OCI-LY7 (cell line): ENCODE results near the gene RELB. TPM values are rescaled to one million over a fixed set of nuclear protein-coding genes. Genes with fewer than 3 reads are reported as not detected.
A peak's percentile ranks its signal among the peaks of the same experiment; 100 is the strongest.

Experiments
- BruUV-seq: library from RNA; stranded (reverse); fragments of 400-500 nt; replicated peaks from 2 replicates; lab custom pipeline; 2021; lab: Mats Ljungman, UMichigan
- CTCF ChIA-PET: fragments of 300-600 bp; sonication (Branson Sonifier 250); formaldehyde crosslinking; loops from one replicate; lab custom pipeline; 2022; ENCODE audit warnings: antibody characterized with exemption; ENCODE audit not compliant: unreplicated experiment; lab: Charles Lee
- POLR2A ChIA-PET: fragments of 300-600 bp; sonication (Branson Sonifier 250); formaldehyde crosslinking; loops from one replicate; lab custom pipeline; 2022; ENCODE audit warnings: antibody characterized with exemption; lab: Charles Lee
- DNase-seq: peaks from one replicate; pipeline ENCODE4 v3.0.0-alpha.2; 2015; ENCODE audit warnings: low spot score
- H2AFZ ChIP-seq: fragments of 200-600 bp; sonication (generic), shearing (Covaris generic); 2 replicates; pipeline ENCODE4 v1.6.1; 2014; ENCODE audit warnings: mild to moderate bottlenecking, antibody characterized with exemption, low read length, moderate library complexity
- H3K27ac ChIP-seq: fragments of 200-600 bp; sonication (generic); 2 replicates; pipeline ENCODE4 v1.5.1; 2014; ENCODE audit warnings: mixed run types, low read depth, mild to moderate bottlenecking, moderate library complexity, low read length, inconsistent platforms; ENCODE audit not compliant: poor library complexity, severe bottlenecking
- H3K36me3 ChIP-seq: fragments of 200-600 bp; sonication (generic); 2 replicates; pipeline ENCODE4 v1.6.1; 2014; ENCODE audit warnings: mild to moderate bottlenecking, antibody characterized with exemption, low read length, moderate library complexity, mixed read lengths; ENCODE audit not compliant: insufficient read depth
- H3K4me1 ChIP-seq: fragments of 200-600 bp; sonication (generic); 2 replicates; pipeline ENCODE4 v1.5.1; 2014; ENCODE audit warnings: mild to moderate bottlenecking, low read length; ENCODE audit not compliant: insufficient read depth, poor library complexity, severe bottlenecking
- H3K4me2 ChIP-seq: fragments of 200-600 bp; sonication (generic); 2 replicates; pipeline ENCODE4 v1.6.1; 2014; ENCODE audit warnings: mild to moderate bottlenecking, low read length
- H3K4me3 ChIP-seq: fragments of 200-600 bp; sonication (generic); 2 replicates; pipeline ENCODE4 v1.5.1; 2014; ENCODE audit warnings: mild to moderate bottlenecking, low read depth, low read length; ENCODE audit not compliant: poor library complexity, severe bottlenecking
- H3K79me2 ChIP-seq: fragments of 200-600 bp; sonication (generic); 2 replicates; pipeline ENCODE4 v1.6.1; 2016; ENCODE audit warnings: low read depth, mild to moderate bottlenecking, low read length, moderate library complexity, mixed read lengths; ENCODE audit not compliant: insufficient read depth
- H3K9me2 ChIP-seq: fragments of 200-600 bp; sonication (generic); 2 replicates; pipeline ENCODE4 v1.6.1; 2016; ENCODE audit warnings: mild to moderate bottlenecking, low read length, mixed read lengths; ENCODE audit not compliant: insufficient read depth
- H3K9me3 ChIP-seq: fragments of 200-600 bp; sonication (generic); 2 replicates; pipeline ENCODE4 v1.6.1; 2014; ENCODE audit warnings: mild to moderate bottlenecking, mixed run types, low read length, mixed read lengths
- H4K20me1 ChIP-seq: fragments of 200-600 bp; sonication (generic); 2 replicates; pipeline ENCODE4 v1.6.1; 2014; ENCODE audit warnings: mild to moderate bottlenecking, antibody characterized with exemption, low read length, moderate library complexity, mixed read lengths; ENCODE audit not compliant: insufficient read depth
- CTCF ChIP-seq: fragments of 200-600 bp; sonication (generic); conservative IDR thresholded peaks from 2 replicates; pipeline ENCODE4 v1.5.1; 2014; ENCODE audit warnings: mild to moderate bottlenecking, antibody characterized with exemption, low read length, moderate library complexity, mixed read lengths
- EZH2phosphoT487 ChIP-seq: fragments of 200-600 bp; sonication (generic); IDR thresholded peaks from 2 replicates; pipeline ENCODE4 v1.6.1; 2018; ENCODE audit warnings: low read depth, borderline replicate concordance, mild to moderate bottlenecking, mixed run types, antibody characterized with exemption, low read length, moderate library complexity, mixed read lengths
- intact Hi-C: fragments of 100-400 bp; cut with micrococcal nuclease; formaldehyde crosslinking; loops from one replicate; pipeline ENCODE4 v1.10.0; 2022; ENCODE audit not compliant: unreplicated experiment
- total RNA-seq, 2 experiments: library from RNA; depleted of rRNA in 1 of 2; stranded (reverse); fragments of >200 nt in 1 of 2; shearing (Covaris generic) in 1 of 2; gene quantifications; 2 replicates each; pipeline ENCODE4 v1.2.3, GENCODE V29; 2014 to 2022

RELB gene
- total RNA-seq, 2 experiments from 2014 or later, result 36.9 to 51.1 TPM

- ChIA-PET CTCF (interaction anchor here (0.9 kb wide), 1 partner anchor 50 kb away, joined by 3 read pairs; no protein-coding TSS in a partner anchor), POLR2A (interaction anchor here (0.6 to 1.0 kb wide), 2 partner anchors 8 to 1794 kb away, joined by 3 read pairs; no protein-coding TSS in a partner anchor)
- Histone ChIP-seq H3K9me3 (no peaks in the 10 kb centered on the region), H4K20me1 (no peaks in the 10 kb centered on the region), H3K4me3 (no peak overlapping the region), H3K4me1 (peaks cover 34% of the 10 kb centered on the region), H3K9me2 (no peaks in the 10 kb centered on the region), H3K36me3 (peaks cover 97% of the 10 kb centered on the region), H3K4me2 (no peak overlapping the region), H3K79me2 (peaks cover 12% of the 10 kb centered on the region), H2AFZ (no peak overlapping the region), H3K27ac (peak overlapping the region; percentile 43)
- TF ChIP-seq EZH2phosphoT487 (no peak), CTCF (no peak)
- no peak for DNase-seq
- no TSS peak for BruUV-seq
- intact Hi-C loops, result no loop called here
Measured at GRCh38 chr19:45057444-45057843, 56.2 kb downstream of the RELB start.

DNA sequence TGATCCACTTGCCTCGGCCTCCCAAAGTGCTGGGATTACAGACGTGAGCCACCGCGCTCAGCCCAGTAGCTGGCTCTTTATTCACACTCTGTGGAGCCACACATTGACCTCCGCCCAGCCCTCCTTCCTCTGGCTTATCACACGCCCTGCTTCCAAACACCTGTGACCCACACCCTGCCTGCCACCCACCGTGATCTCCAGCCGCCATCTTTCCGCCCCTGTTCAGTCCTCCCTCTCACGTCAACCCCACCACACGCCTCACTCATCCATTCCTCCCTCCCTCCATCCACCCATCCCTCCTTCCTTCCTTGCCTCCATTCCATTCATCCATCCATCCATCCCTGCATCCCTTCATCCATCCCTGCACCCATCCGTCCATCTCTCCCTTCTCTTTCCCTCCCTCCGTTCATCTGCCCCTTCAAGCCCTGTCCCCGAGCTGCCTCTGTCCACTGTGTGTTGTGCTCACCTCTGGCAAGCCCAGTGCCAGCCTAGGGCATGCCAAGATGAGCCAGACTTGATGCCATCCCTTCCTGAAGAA, 57.4 kb downstream of the RELB start:
- no peak overlapping the region for H3K4me3 ChIP-seq
- H3K79me2 ChIP-seq, result peaks cover 4% of the 10 kb centered on the region; the same call in 1 of the 2 replicates
- POLR2A ChIA-PET, result no interaction called here
- no peak overlapping the region for H3K27ac ChIP-seq
- H2AFZ ChIP-seq, result no peak overlapping the region
- intact Hi-C loops, result loop anchor here (1.0 kb wide), 2 partner anchors 41 to 69 kb away; no protein-coding TSS in a partner anchor
- BruUV-seq, result no TSS peak
- no peak for DNase-seq
- H3K4me2 ChIP-seq, result no peak overlapping the region
- H4K20me1 ChIP-seq, result no peaks in the 10 kb centered on the region
- H3K9me3 ChIP-seq, result no peaks in the 10 kb centered on the region
- H3K36me3 ChIP-seq, result peaks cover 97% of the 10 kb centered on the region
- no peak for TF ChIP-seq CTCF
- TF ChIP-seq EZH2phosphoT487, result no peak
- peaks cover 31% of the 10 kb centered on the region for H3K4me1 ChIP-seq
- CTCF ChIA-PET, result no interaction called here
- H3K9me2 ChIP-seq, result no peaks in the 10 kb centered on the region
